NB4 (cell line): ENCODE measurements around the gene CLMN.

ENCODE experiments used
- DNase-seq: peaks from one replicate; pipeline ENCODE4 v3.0.0; 2010; ENCODE audit warnings: low read depth
- H3K4me3 ChIP-seq: one replicate; pipeline ENCODE4 v1.5.1; 2011; ENCODE audit warnings: mild to moderate bottlenecking, low read depth, low read length, moderate library complexity
- CTCF ChIP-seq: IDR thresholded peaks from one replicate; pipeline ENCODE4 v1.5.1; 2012; ENCODE audit warnings: low read depth, low read length
- MYC ChIP-seq: IDR thresholded peaks from 2 replicates; pipeline ENCODE4 v1.6.1; 2011; ENCODE audit warnings: low read depth, low read length
- POLR2A ChIP-seq: IDR thresholded peaks from 2 replicates; pipeline ENCODE4 v1.6.1; 2011; ENCODE audit warnings: mild to moderate bottlenecking; ENCODE audit not compliant: insufficient read length; ENCODE audit errors: extremely low read depth
- TF ChIP-seq, protein P1 (sequence below): IDR thresholded peaks from 2 replicates; pipeline ENCODE4 v1.6.1; 2011; ENCODE audit warnings: low read depth, low read length

CLMN gene

GRCh38 chr14:95242870-95243269 is 76.8 kb downstream of the CLMN start:
- H3K4me3 ChIP-seq: no peak overlapping the region
- TF ChIP-seq, protein P1, sequence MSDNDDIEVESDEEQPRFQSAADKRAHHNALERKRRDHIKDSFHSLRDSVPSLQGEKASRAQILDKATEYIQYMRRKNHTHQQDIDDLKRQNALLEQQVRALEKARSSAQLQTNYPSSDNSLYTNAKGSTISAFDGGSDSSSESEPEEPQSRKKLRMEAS: no peak
- no peak for TF ChIP-seq MYC
- no peak for TF ChIP-seq CTCF
- TF ChIP-seq POLR2A: no peak
- DNase-seq: no peak

DNA sequence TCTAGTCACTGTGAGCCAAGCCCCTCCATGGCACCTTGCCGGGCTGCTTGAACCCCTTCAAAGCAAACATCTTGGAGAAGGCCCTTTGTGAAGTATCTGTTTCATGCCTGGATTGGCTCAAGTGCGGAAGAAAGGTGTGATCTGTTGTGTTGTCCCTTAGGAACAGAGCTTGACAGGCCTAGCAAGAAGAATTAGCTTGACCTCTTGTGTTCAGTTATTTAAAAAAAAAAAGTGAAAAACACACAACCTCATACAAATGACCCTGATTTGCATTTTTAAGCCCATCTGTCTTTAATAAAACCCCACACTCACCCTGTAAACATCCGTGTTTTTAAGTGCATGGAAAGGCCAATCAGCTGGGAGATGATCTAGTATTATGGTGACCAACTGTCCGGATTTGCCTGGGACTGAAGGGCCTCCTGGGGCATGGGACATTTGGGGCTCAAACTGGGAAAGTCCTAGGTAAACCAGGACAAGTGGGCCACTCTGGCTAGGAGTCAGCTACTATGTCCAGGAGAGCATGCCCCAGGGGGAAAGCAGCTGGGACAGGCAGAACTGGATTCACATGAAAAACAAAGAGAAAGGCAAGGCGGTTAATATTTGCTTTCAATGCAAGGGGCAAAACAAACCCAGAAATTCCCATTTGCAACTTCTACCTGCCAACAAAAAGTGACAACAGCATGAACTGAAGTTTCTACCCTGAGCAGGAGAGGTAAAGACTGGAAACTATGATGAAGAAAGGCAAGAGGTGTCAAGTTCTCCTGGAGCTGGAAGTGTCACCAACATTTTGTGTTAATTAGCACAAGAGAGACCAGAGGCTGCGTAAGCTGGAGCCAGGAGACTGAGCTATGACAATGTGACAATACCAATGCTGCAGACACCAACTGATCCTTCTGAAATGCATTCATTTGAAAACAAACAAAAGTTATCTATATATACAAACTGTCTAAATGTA is 78.6 kb downstream of the CLMN start:
- no peak for DNase-seq
- H3K4me3 ChIP-seq: no peak overlapping the region
- TF ChIP-seq, protein P1: no peak
- TF ChIP-seq MYC (no peak), CTCF (no peak), POLR2A (no peak)

GRCh38 chr14:95238487-95239298 is 81.0 kb downstream of the CLMN start:
- DNase-seq: no peak
- no peak overlapping the region for H3K4me3 ChIP-seq
- no peak for TF ChIP-seq CTCF
- no peak for TF ChIP-seq POLR2A
- no peak for TF ChIP-seq MYC
- TF ChIP-seq, protein P1: no peak

- TF ChIP-seq CTCF (no peak), MYC (no peak), POLR2A (no peak)
- TF ChIP-seq, protein P1: no peak
- DNase-seq: no peak
Observed at GRCh38 chr14:95237958-95238340, 81.8 kb downstream of the CLMN start.

DNA sequence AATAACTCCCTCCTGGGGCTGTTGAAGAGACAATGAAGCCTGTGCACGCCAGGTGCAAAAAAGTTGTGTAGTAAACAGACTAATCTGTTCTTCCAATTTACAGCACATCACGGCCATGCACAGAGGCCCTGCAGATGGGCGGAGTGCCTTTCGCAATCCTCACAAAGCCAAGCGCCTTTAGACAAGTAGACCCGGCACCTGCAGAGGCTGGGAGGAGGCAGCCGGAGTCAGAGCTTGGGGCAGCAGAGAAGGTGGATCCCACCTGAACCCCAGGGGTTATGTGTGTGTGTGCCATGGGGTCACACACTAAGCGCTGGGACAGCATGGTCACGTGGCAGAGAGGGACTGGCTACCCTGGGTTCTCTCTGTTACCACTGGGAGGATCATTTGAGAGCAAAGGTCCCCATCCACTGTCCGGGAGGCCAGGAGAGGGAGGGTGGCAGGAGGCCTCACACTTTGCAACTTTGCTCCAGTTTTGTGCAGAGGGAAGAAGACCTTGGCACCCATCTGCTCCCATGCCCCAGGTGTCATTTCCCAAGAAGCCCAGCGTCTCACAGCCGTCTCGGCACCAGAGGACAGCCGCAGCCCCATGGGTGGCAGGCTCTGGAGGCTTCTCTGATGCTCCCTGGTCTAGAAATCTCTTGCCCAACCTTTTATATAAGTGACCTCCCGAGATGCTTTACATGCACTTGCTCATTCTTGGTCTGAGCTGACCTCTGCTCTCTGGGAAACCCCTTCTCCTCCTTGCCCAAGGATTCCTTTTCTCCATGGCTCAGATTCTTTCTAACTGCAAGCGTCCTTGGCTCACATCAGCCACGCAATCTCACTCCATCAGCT is 82.4 kb downstream of the CLMN start:
- DNase-seq: peak; percentile 23
- TF ChIP-seq, protein P1: no peak
- TF ChIP-seq MYC: no peak
- TF ChIP-seq POLR2A: no peak
- no peak for TF ChIP-seq CTCF
- no peak overlapping the region for H3K4me3 ChIP-seq

More at GRCh38 chr14:95237958-95238340, 81.8 kb downstream of the CLMN start:
- H3K4me3 ChIP-seq: no peak overlapping the region
